Lung (tissue), 12 donors: ENCODE measurements around the gene SETD2. TPM values are rescaled to one million over a fixed set of nuclear protein-coding genes. Genes with fewer than 3 reads are reported as not detected.

Source experiments
- ATAC-seq: fragments of 200-7000 bp; cut with Tn5 transposase; one replicate; pipeline ENCODE4 v1.9.1; 2020; ENCODE audit warnings: moderate number of reproducible peaks; ENCODE audit not compliant: insufficient read depth, low FRiP score
- DNase-seq, 3 donors: peaks; one replicate each; pipeline ENCODE4 v3.0.0-alpha.2; 2013 to 2017
- H3K27ac ChIP-seq, 2 donors: one replicate each; pipeline ENCODE4 v1.5.1; 2013; ENCODE audit warnings: mild to moderate bottlenecking in 2 of 2, moderate library complexity in 2 of 2, control low read depth in 1 of 2, inconsistent platforms in 1 of 2, low read depth in 1 of 2, low read length in 1 of 2
- H3K27me3 ChIP-seq, 3 donors: one replicate each; pipeline ENCODE4 v1.5.1; 2013; ENCODE audit warnings: low read length in 2 of 3; ENCODE audit not compliant: control insufficient read depth in 3 of 3, insufficient read depth in 3 of 3
- H3K36me3 ChIP-seq, 4 donors: one replicate each; pipeline ENCODE4 v1.5.1; 2013; ENCODE audit warnings: low read length in 4 of 4, mild to moderate bottlenecking in 1 of 4, moderate library complexity in 1 of 4; ENCODE audit not compliant: control insufficient read depth in 4 of 4, insufficient read depth in 4 of 4
- H3K4me1 ChIP-seq, 5 donors: one replicate each; pipeline ENCODE4 v1.5.1; 2013; ENCODE audit warnings: low read length in 5 of 5, mild to moderate bottlenecking in 2 of 5, moderate library complexity in 1 of 5; ENCODE audit not compliant: control insufficient read depth in 5 of 5, insufficient read depth in 5 of 5
- H3K4me3 ChIP-seq: one replicate; pipeline ENCODE4 v1.5.1; 2013; ENCODE audit warnings: mild to moderate bottlenecking, control low read depth, moderate library complexity
- H3K9ac ChIP-seq, 2 donors: one replicate each; pipeline ENCODE4 v1.5.1; 2013; ENCODE audit warnings: low read length in 2 of 2, control low read depth in 1 of 2; ENCODE audit not compliant: insufficient read depth in 1 of 2
- H3K9me3 ChIP-seq, 4 donors: one replicate each; pipeline ENCODE4 v1.5.1; 2013; ENCODE audit warnings: low read length in 3 of 4, mild to moderate bottlenecking in 1 of 4, moderate library complexity in 1 of 4; ENCODE audit not compliant: control insufficient read depth in 4 of 4, insufficient read depth in 3 of 4
- WGBS, 2 donors: extraction: QIAGEN DNeasy Blood & Tissue Kit; methylation state at CpG; one replicate each; pipeline ENCODE4 v1.1.7; 2013; 5-methylcytosine and 5-hydroxymethylcytosine counted together
- polyA plus RNA-seq, 2 donors: library from polyadenylated mRNA; stranded (reverse); fragments of 200-250 nt; gene quantifications; one replicate each; pipeline ENCODE4 v1.2.1, GENCODE V29; 2013
- total RNA-seq, 2 donors: library from RNA; depleted of rRNA in 1 of 2; stranded (reverse); fragments of >200 nt in 1 of 2; gene quantifications; one replicate each; pipeline ENCODE4 v1.2.1, GENCODE V29; 2014 to 2021
- TF ChIP-seq, protein P1 (sequence below): IDR thresholded peaks from 2 replicates; pipeline ENCODE4 v1.5.1; 2012; ENCODE audit warnings: mild to moderate bottlenecking; ENCODE audit errors: control extremely low read depth, extremely low read depth
- donor health status: control.
- donor health status: control.
- donor health status: Bipolar disorder and iron deficiency.
- donor health status: healthy.
- donor health status: DM: yes; HTN: yes; CAD: no.

Gene SETD2
- total and polyA plus RNA-seq, 4 donors, result 10.4 to 107 (median 25.0) TPM

- ATAC-seq (no peak), DNase-seq (no peak)
- TF ChIP-seq, protein P1, sequence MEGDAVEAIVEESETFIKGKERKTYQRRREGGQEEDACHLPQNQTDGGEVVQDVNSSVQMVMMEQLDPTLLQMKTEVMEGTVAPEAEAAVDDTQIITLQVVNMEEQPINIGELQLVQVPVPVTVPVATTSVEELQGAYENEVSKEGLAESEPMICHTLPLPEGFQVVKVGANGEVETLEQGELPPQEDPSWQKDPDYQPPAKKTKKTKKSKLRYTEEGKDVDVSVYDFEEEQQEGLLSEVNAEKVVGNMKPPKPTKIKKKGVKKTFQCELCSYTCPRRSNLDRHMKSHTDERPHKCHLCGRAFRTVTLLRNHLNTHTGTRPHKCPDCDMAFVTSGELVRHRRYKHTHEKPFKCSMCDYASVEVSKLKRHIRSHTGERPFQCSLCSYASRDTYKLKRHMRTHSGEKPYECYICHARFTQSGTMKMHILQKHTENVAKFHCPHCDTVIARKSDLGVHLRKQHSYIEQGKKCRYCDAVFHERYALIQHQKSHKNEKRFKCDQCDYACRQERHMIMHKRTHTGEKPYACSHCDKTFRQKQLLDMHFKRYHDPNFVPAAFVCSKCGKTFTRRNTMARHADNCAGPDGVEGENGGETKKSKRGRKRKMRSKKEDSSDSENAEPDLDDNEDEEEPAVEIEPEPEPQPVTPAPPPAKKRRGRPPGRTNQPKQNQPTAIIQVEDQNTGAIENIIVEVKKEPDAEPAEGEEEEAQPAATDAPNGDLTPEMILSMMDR, result no peak
- Histone ChIP-seq H3K36me3 (peaks cover 0 to 68% (median 0%) of the 10 kb centered on the region in 4 donors), H3K27ac (no peak overlapping the region), H3K4me1 (peaks cover 0 to 7% (median 2%) of the 10 kb centered on the region in 5 donors), H3K27me3 (no peaks in the 10 kb centered on the region), H3K9me3 (no peaks in the 10 kb centered on the region), H3K9ac (no peak overlapping the region), H3K4me3 (no peak overlapping the region)
- 95 to 96% methylated on average over 28 to 29 of the region's 29 CpGs for WGBS, 2 donors
Measured at GRCh38 chr3:46994801-46995731, 168.8 kb downstream of the SETD2 start.

GRCh38 chr3:46993986-46994385 lies 169.9 kb downstream of the SETD2 start:
- H3K36me3 ChIP-seq, result peaks cover 0 to 61% (median 0%) of the 10 kb centered on the region in 4 donors
- ATAC-seq, result no peak
- peaks cover 0 to 9% (median 4%) of the 10 kb centered on the region in 5 donors for H3K4me1 ChIP-seq
- H3K27me3 ChIP-seq, result no peaks in the 10 kb centered on the region
- no peak overlapping the region for H3K27ac ChIP-seq
- DNase-seq, result no peak
- no peak overlapping the region for H3K4me3 ChIP-seq
- no peaks in the 10 kb centered on the region for H3K9me3 ChIP-seq
- no peak overlapping the region for H3K9ac ChIP-seq
- TF ChIP-seq, protein P1, result no peak
- WGBS, 2 donors, result 90 to 96% methylated on average over 7 of the region's 7 CpGs

DNA sequence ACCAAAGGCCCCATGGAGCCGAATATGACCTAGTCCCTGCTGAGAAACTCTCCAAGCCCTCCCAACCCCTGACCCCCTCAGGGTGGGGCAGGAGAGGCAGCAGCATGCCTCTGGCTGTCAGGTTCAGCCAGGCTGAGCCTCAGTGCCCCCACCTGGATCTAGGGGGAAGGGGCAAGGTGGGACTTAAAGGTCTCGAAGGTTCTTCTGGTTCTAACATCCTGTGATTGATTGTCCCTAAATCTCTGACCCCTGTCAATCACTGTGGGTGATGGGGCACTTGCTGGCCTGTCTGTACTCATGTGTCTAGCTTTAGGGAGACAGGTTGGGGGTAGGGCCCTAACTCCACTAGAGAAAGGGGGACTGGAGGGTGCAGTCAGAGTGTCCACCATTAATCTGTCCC lies 170.6 kb downstream of the SETD2 start:
- Histone ChIP-seq H3K36me3 (peaks cover 0 to 61% (median 0%) of the 10 kb centered on the region in 4 donors), H3K27me3 (no peaks in the 10 kb centered on the region), H3K9ac (no peak overlapping the region), H3K27ac (no peak overlapping the region), H3K4me3 (no peak overlapping the region), H3K4me1 (peaks cover 0 to 13% (median 5%) of the 10 kb centered on the region in 5 donors), H3K9me3 (no peaks in the 10 kb centered on the region)
- DNase-seq (no peak), ATAC-seq (no peak)
- 78 to 93% methylated on average over 2 of the region's 2 CpGs for WGBS, 2 donors
- TF ChIP-seq, protein P1, result no peak
